Measurements from ENCODE around the gene RBP2.

RBP2 gene

GRCh38 chr3:139476348-139476747, at the start of gene RBP2:
TSS of gene RBP2 (minus strand) at chr3:139476516. CDS start at chr3:139476459, 57 bp downstream.
- no peak for DNase-seq (ENCODE audit: low read depth)
- no peak within 1 kb of the TSS for H3K4me3 ChIP-seq (ENCODE audit: low read depth, low read length)
- TF ChIP-seq CTCF (IDR thresholded peaks at IDR 0.05; ENCODE audit: control insufficient read depth, extremely low read depth, insufficient read depth): no peak

GRCh38 chr3:139524841-139525636, 48.7 kb upstream of the RBP2 start:
- no peak for DNase-seq (ENCODE audit: low read depth)
- no peak for TF ChIP-seq CTCF (IDR thresholded peaks at IDR 0.05; ENCODE audit: control insufficient read depth, extremely low read depth, insufficient read depth)
- H3K4me3 ChIP-seq (ENCODE audit: low read depth, low read length): no peak overlapping the region

- no peak for TF ChIP-seq CTCF (IDR thresholded peaks at IDR 0.05; ENCODE audit: control insufficient read depth, extremely low read depth, insufficient read depth)
- H3K4me3 ChIP-seq (ENCODE audit: low read depth, low read length): no peak overlapping the region
- DNase-seq (ENCODE audit: low read depth): no peak
Measured at GRCh38 chr3:139523718-139524117, 47.4 kb upstream of the RBP2 start.

GRCh38 chr3:139523166-139523565, 46.9 kb upstream of the RBP2 start:
- no peak for DNase-seq (ENCODE audit: low read depth)
- H3K4me3 ChIP-seq (ENCODE audit: low read depth, low read length): no peak overlapping the region
- no peak for TF ChIP-seq CTCF (IDR thresholded peaks at IDR 0.05; ENCODE audit: control insufficient read depth, extremely low read depth, insufficient read depth)

- no peak for DNase-seq (ENCODE audit: low read depth)
- no peak overlapping the region for H3K4me3 ChIP-seq (ENCODE audit: low read depth, low read length)
- no peak for TF ChIP-seq CTCF (IDR thresholded peaks at IDR 0.05; ENCODE audit: control insufficient read depth, extremely low read depth, insufficient read depth)
Measured at GRCh38 chr3:139522421-139522820, 46.1 kb upstream of the RBP2 start.

GRCh38 chr3:139521816-139522215, 45.5 kb upstream of the RBP2 start:
- H3K4me3 ChIP-seq (ENCODE audit: low read depth, low read length): no peak overlapping the region
- no peak for TF ChIP-seq CTCF (IDR thresholded peaks at IDR 0.05; ENCODE audit: control insufficient read depth, extremely low read depth, insufficient read depth)
- DNase-seq (ENCODE audit: low read depth): no peak

GRCh38 chr3:139521144-139521543, 44.8 kb upstream of the RBP2 start:
- no peak for TF ChIP-seq CTCF (IDR thresholded peaks at IDR 0.05; ENCODE audit: control insufficient read depth, extremely low read depth, insufficient read depth)
- no peak for DNase-seq (ENCODE audit: low read depth)
- no peak overlapping the region for H3K4me3 ChIP-seq (ENCODE audit: low read depth, low read length)

All from LNCaP clone FGC (cell line).